Body of pancreas (tissue), 4 donors: Measurements from ENCODE around the gene KDM4C.

Experiments
- CTCF ChIP-seq, 7 experiments: fragments of 450-650 bp in 4 of 7; fragments of 200-600 bp in 3 of 7; sonication (generic) in 3 of 7; IDR thresholded peaks; one replicate each; pipeline ENCODE4 v1.5.1; 2016 to 2019; ENCODE audit warnings: antibody characterized with exemption in 7 of 7
- POLR2A ChIP-seq, 3 donors: fragments of 450-650 bp; IDR thresholded peaks; one replicate each; pipeline ENCODE4 v1.6.1; 2016; ENCODE audit warnings: antibody characterized with exemption in 3 of 3, mild to moderate bottlenecking in 2 of 3

GRCh38 chr9:6869081-6869948 lies 111.5 kb downstream of the KDM4C start:
- TF ChIP-seq CTCF (IDR thresholded peaks at IDR 0.05): no peak
- no peak for TF ChIP-seq POLR2A (IDR thresholded peaks at IDR 0.05)
